ENCODE data around the gene HOXA4.

DNA sequence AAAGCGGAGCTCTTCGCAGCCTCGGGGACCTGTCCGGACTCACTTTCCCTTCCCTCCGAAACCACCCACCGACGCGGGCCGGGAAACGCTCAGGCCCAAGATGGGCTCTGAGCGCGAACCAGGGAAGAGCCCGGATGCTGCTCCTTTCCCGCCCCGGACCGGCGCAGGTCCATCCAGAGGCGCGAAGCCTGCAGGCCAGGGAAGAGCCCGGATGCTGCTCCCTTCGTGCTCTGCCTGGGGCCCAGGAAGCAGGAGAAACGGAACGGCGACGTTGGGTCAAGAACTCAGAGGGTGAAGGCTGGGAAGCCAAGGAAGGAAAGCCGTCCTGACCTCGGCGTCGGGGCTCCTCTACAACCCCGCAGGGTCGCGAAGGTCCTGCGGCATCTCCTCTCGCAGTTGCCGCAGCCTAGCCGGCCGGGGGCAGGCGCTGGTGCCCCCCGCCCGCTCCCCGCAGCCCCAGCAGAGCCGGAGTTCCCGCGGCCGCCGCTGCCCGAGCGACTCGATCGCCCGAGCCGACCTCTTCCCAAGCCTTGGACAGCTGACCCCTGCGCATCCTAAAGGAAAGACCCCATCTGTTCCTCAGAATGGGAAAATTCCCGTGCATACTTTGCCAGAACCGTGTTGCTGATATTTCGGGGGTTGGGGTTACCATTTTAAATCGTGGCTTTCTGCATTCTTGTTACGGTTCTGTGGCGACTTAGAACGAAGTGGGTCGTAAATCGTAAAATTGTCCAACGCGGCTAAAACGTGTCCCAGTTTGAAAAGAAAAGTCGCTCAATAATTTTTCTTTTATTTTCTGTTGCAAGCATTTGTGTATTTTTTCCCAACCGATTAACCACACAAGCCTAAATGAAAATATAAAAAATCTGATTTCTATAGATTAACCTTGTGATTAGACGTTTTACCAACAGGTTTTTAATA lies 42.3 kb downstream of the HOXA4 start:
- no peak for TF ChIP-seq CTCF (IDR thresholded peaks at IDR 0.05)
- TF ChIP-seq POLR2A (IDR thresholded peaks at IDR 0.05), result no peak
